HFF-Myc (cell line): ENCODE measurements around the gene SLC26A1.

Experiments used
- DNase-seq: peaks from one replicate; pipeline ENCODE4 v3.0.0-alpha.2; 2011; ENCODE audit warnings: low read depth; ENCODE audit errors: extremely low read depth
- H3K4me3 ChIP-seq: replicated peaks from 2 replicates; pipeline ENCODE4 v1.5.1; 2011; ENCODE audit warnings: low read depth, mild to moderate bottlenecking, control low read depth, low read length
- TF ChIP-seq, protein P1 (sequence below): IDR thresholded peaks from 2 replicates; pipeline ENCODE4 v1.5.1; 2012; ENCODE audit warnings: mild to moderate bottlenecking, low read depth, low read length, control low read depth; ENCODE audit errors: missing control alignments

The SLC26A1 gene

DNA sequence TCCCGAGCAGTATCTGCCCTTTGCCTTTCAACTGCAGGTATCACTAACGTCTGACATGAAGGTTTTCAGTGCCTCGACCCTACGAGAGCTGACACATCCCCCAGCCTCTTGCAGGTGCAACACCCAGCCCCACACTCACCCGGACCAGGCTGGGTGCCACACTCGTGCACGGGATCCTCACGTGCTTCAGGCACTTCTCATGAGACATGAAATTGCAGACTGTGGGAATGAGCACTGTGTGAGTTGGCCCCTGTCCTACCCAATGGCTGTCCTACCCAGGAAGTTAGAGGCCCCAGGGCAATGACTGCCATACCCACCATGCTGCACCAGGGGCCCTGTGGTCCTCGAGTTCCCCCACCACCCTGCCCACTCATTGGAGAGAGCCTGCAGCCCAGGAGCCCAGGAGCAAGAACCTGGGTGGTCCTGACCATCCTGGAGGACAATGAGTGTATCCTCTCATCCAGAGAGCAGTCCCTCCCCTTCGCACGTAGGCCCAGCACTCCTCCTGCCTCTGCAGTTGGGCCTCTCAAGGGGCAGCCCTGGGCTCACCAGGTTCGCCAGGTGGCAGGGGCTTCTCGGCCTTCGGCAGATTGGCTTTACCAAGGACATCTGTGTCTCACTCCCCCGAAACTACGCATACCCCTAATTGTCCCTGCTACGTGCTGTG lies 22.2 kb downstream of the SLC26A1 start:
- TF ChIP-seq, protein P1, sequence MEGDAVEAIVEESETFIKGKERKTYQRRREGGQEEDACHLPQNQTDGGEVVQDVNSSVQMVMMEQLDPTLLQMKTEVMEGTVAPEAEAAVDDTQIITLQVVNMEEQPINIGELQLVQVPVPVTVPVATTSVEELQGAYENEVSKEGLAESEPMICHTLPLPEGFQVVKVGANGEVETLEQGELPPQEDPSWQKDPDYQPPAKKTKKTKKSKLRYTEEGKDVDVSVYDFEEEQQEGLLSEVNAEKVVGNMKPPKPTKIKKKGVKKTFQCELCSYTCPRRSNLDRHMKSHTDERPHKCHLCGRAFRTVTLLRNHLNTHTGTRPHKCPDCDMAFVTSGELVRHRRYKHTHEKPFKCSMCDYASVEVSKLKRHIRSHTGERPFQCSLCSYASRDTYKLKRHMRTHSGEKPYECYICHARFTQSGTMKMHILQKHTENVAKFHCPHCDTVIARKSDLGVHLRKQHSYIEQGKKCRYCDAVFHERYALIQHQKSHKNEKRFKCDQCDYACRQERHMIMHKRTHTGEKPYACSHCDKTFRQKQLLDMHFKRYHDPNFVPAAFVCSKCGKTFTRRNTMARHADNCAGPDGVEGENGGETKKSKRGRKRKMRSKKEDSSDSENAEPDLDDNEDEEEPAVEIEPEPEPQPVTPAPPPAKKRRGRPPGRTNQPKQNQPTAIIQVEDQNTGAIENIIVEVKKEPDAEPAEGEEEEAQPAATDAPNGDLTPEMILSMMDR: no peak
- no peak overlapping the region for H3K4me3 ChIP-seq
- no peak for DNase-seq

DNA sequence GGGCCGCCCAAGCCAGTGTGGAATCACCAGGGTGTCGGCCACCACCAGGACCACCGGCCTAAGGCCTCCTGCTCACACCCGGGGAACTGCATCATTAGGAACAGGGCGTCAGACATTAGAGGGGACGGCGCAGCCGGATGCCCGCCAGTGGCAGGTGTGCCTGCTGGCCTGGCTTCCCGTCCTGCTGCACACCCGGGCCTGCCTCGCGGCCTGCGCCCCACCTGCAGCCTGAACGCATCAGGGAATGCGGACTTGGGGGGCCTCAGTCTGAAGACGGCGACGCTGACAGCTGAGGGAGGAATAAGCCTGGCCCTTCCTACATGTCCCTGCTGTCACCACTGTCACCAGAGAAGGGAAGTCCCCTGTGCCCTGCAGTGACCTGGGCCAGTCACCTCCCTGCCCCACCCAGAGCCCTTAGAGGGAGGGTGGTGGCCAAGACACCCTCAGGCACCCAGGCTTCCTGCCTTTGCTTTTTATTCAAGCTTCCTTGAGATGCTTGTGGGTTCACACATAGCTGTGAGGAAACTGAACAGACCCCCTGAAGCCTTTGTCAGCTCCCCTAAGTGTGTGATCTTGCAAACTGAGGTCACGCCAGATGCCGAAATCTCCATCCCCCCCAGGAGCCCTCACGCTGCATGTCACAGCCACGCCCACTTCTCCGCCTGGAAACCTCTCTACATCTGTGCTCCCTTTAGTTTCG lies 23.0 kb downstream of the SLC26A1 start:
- TF ChIP-seq, protein P1: no peak
- no peak for DNase-seq
- H3K4me3 ChIP-seq: no peak overlapping the region

DNA sequence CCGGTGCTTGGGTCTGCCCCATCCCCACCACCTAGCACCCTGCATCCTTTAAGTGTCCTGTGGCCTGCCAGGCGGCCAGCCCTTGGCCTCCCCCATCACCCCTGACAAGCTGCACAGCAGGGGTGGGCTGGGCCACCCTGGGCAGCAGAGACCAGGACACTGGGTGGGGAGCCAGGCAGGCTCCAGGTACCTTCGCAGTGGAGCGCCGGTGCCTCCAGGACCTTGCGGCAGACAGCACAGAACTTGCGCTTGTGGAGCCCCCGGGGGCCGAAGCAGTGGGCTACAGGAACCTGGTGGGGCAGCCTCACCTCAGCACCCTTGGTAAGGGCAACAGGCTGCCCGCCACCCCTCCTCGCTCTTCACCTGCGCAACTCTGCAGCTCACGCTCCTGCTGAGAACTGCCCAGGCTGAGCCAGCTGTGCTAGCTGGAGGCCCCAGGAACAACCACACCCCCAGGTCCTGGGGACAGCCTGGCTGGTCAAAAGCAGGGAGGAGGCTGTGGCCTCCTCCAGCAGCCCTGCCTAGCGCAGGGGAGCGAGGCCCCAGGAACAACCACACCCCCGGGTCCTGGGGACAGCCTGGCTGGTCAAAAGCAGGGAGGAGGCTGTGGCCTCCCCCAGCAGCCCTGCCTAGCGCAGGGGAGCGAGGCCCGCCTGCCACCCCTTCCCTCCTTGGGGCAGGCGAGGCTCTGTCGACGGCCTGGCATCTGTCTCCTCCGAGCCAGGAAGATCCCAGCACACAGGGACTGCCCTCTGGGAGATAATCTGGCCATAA lies 24.4 kb downstream of the SLC26A1 start:
- no peak overlapping the region for H3K4me3 ChIP-seq
- no peak for DNase-seq
- TF ChIP-seq, protein P1: no peak

DNA sequence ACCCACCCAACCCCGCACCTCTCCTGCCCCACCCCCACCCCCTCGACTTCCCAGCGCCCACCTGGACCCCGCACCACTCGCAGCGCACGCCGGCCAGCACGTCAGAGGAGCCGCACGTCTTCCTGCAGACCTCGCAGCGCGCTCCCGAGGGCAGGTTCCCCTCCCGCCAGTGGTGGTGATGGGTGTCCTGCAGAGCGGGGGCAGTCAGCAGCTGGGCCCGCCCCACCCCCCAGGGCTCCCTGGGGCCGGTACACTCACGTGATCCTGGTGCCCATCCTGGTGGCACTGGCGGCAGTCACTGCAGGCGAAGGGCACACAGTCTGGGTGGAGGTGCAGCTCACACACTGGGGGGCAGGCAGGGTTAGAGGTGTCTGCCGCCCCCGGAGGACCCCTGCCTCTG lies 25.0 kb downstream of the SLC26A1 start:
- DNase-seq: no peak

DNA sequence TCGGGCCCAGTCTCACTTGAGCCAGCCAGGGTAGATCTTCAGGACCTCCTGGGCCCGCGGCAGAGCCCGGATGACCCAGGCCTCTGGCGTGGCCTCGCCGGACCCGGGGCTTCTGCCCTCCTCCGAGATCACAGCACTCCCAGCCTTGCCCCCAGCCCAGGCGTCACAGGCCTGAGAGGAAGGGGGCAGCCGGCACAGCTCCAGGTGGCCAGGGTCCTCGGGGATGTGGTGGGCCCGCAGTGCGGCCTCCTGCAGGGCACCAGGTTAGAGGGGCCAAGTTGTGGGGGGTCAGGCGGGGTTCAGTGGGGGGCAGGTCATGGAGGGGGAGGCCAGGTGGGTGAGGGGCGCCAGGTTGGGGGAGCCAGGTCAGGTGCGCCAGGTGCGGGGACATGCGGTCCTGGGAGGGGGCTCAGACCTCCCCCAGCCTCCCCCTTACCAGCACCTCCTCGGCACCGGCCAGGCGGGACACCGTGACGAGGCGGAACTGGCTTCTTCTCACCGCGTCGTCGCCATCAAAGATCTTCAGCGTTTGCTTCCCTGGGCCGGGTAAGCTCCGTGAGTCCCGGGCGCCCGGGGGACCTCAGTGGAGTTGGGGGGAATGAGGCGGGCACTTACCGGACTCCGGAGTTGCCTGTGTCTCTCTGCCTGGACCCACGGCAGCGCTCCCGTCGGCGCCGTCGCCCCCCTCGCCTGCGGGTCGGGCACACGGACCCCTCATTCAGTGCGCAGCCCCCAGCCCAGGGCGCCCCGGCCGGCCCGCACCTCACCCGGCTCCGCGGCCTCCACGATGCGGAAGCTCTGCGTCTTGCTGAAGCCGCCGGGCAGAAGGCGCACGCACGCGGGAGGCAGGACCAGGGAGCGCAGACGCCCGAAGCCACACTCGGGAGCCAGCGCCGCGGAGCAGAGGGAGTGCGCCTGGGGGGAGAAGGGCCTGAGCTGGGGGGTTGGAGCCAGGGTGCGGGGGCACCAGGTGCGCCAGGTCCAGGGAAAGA lies 25.8 kb downstream of the SLC26A1 start:
- TF ChIP-seq, protein P1: no peak
- DNase-seq: no peak
- no peak overlapping the region for H3K4me3 ChIP-seq

More for the DNA sequence above, 25.0 kb downstream of the SLC26A1 start:
- TF ChIP-seq, protein P1: no peak
- no peak overlapping the region for H3K4me3 ChIP-seq

DNA sequence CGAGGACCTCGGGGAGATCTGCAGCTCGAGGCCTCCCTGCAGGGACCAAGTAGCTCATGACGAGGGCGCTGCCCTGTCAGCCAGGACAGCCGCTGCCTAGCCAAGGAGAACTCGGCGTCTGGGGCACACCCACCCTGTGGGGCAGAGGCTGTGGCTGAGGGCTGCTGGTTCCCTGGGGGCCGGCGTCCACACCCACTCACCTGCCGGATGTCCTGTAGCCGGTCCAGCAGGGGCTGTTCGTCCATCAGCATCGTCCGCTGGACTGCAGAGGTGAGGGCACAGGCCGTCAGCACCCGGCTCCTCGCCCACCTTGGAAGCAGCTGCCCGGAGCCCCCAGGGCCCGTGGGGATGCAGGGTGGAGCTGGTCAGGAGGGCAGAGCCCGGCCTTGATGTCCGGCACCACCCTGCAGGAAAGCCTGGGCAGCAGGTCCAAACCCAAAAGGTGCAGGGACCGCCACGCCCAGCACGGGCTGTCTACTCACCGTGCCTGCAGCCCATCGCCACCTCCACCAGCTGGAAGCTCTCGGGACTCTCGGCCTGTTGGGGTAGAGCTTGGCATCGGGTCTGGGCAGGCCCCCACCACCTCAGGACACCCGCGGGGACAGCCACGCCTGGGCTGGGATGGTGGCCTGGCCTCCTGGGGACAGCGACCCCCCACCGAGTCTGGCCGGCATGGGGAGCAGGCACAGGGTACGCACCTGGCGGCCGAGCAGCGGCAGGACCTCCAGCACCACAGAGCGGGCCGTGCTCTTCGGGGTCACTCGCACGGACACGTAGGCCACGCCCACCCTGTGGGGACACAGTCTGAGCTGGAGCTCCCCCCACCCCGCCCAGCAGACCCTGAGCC lies 26.7 kb downstream of the SLC26A1 start:
- H3K4me3 ChIP-seq: no peak overlapping the region
- DNase-seq: no peak
- TF ChIP-seq, protein P1: no peak
